Measurements from ENCODE around the gene VWA3A. TPM values are rescaled to one million over a fixed set of nuclear protein-coding genes. Genes with fewer than 3 reads are reported as not detected.

The VWA3A gene
- total and polyA plus RNA-seq, 2 experiments from 2014 or later, result 0.45 TPM; not detected in 1

- TF ChIP-seq POLR2AphosphoS5 (IDR thresholded peaks at IDR 0.05; ENCODE audit: low read depth) (peak; percentile 80), NANOG (IDR thresholded peaks at IDR 0.05; ENCODE audit: borderline replicate concordance) (no peak)
- Histone ChIP-seq H4K20me1 (replicated peaks; ENCODE audit: insufficient read depth) (no peaks in the 10 kb centered on the region), H3F3A (replicated peaks; ENCODE audit: low read depth) (peaks cover 8% of the 10 kb centered on the region; the same call in 1 of the 2 replicates), H3K79me2 (replicated peaks; ENCODE audit: insufficient read depth) (no peaks in the 10 kb centered on the region), H3K27me3 (ENCODE audit: insufficient read depth) (no peaks in the 10 kb centered on the region), H3K4me3 (peak overlapping the region; percentile 85), H3K27ac (ENCODE audit: low read depth) (no peak overlapping the region), H3K36me3 (ENCODE audit: insufficient read depth) (no peaks in the 10 kb centered on the region), H2AFZ (peak overlapping the region; percentile 93), H3K9me2 (ENCODE audit: insufficient read depth) (0 out of 2 replicates have a peak, but pooled peaks cover 6% of the 10 kb centered on the region), H3K4me2 (peak overlapping the region; percentile 94), H3K4me1 (ENCODE audit: insufficient read depth) (peaks cover 26% of the 10 kb centered on the region)
- H3K4me1 Mint-ChIP-seq, result peaks cover 33% of the 10 kb centered on the region
- ATAC-seq, result peak; percentile 73
- peak; percentile 99 for DNase-seq (ENCODE audit: low spot score)
- peak overlapping the region; percentile 89 for H3K4me3 Mint-ChIP-seq
- H3K9me3 Mint-ChIP-seq, result no peaks in the 10 kb centered on the region
- H3K27me3 Mint-ChIP-seq (ENCODE audit: insufficient read depth, low read depth, poor library complexity), result peaks cover 18% of the 10 kb centered on the region
- peak overlapping the region; percentile 80; the same call in 1 of the 2 replicates for H3K27ac Mint-ChIP-seq
- H3K36me3 Mint-ChIP-seq (ENCODE audit: low read depth), result no peaks in the 10 kb centered on the region
Observed at GRCh38 chr16:22190081-22190775, 97.9 kb downstream of the VWA3A start.

DNA sequence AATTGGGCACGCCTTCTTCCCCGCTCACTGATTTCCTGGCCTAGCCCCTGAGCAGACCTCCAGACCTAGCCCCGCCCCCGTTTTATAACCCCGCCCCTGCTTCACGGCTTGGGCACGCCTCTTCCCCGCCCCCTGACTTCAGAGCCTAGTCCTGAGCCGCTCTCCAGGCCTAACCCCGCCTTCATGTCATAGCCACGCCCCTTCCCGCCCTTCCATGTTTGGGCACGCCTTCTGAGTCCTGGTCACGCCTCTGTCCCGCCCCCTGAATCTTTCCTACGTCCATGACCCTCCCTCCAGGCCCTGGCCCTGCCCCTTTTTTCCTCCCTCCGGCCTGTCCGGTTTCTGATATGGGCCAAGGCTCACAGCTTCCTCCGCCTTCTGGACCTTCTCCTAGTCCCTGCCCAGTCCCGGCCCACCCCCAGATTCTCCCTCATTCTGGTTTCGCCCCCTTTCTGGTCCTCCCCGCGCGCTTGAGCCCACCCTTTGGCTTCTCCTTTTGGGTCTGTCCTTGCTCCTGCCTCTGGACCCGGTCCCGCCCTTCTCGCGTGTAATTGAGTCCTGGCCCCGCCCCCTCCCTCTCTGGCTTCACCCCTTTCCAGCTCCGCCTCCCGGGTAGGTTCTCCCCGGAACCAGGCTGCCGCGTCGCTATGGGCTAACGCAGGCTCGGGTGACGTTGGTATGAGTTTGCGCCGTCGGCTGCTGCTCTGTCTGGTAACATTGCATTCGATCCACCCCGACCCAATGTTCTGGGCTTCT lies 98.6 kb downstream of the VWA3A start:
- Histone ChIP-seq H3K79me2 (replicated peaks; ENCODE audit: insufficient read depth) (no peaks in the 10 kb centered on the region), H3K4me2 (peak overlapping the region; percentile 81), H2AFZ (peak overlapping the region; percentile 52; the same call in 1 of the 2 replicates), H4K20me1 (replicated peaks; ENCODE audit: insufficient read depth) (no peaks in the 10 kb centered on the region), H3K27me3 (ENCODE audit: insufficient read depth) (no peaks in the 10 kb centered on the region), H3K36me3 (ENCODE audit: insufficient read depth) (no peaks in the 10 kb centered on the region), H3K4me1 (ENCODE audit: insufficient read depth) (peaks cover 26% of the 10 kb centered on the region), H3K27ac (ENCODE audit: low read depth) (peak overlapping the region; percentile 90), H3K4me3 (peak overlapping the region; percentile 85), H3K9me2 (ENCODE audit: insufficient read depth) (0 out of 2 replicates have a peak, but pooled peaks cover 6% of the 10 kb centered on the region), H3F3A (replicated peaks; ENCODE audit: low read depth) (peaks cover 8% of the 10 kb centered on the region; the same call in 1 of the 2 replicates)
- Mint-ChIP-seq H3K4me1 (peaks cover 33% of the 10 kb centered on the region), H3K27ac (peak overlapping the region; percentile 98), H3K27me3 (ENCODE audit: insufficient read depth, low read depth, poor library complexity) (peaks cover 23% of the 10 kb centered on the region), H3K36me3 (ENCODE audit: low read depth) (peaks cover 3% of the 10 kb centered on the region; the same call in 2 of the 3 replicates), H3K4me3 (peak overlapping the region; percentile 89), H3K9me3 (peaks cover 5% of the 10 kb centered on the region)
- DNase-seq (ENCODE audit: low spot score) (peak; percentile 99), ATAC-seq (peak; percentile 56)
- peak; percentile 28 for TF ChIP-seq STAT1 (IDR thresholded peaks at IDR 0.05; ENCODE audit: unreplicated experiment)
- peak; percentile 67 for TF ChIP-seq POLR2AphosphoS5 (IDR thresholded peaks at IDR 0.05; ENCODE audit: low read depth)
- peak; percentile 73 for TF ChIP-seq CREB1 (CRISPR knock-in tag; IDR thresholded peaks at IDR 0.05; ENCODE audit: low read depth)
- no peak for TF ChIP-seq NANOG (IDR thresholded peaks at IDR 0.05; ENCODE audit: borderline replicate concordance)

DNA sequence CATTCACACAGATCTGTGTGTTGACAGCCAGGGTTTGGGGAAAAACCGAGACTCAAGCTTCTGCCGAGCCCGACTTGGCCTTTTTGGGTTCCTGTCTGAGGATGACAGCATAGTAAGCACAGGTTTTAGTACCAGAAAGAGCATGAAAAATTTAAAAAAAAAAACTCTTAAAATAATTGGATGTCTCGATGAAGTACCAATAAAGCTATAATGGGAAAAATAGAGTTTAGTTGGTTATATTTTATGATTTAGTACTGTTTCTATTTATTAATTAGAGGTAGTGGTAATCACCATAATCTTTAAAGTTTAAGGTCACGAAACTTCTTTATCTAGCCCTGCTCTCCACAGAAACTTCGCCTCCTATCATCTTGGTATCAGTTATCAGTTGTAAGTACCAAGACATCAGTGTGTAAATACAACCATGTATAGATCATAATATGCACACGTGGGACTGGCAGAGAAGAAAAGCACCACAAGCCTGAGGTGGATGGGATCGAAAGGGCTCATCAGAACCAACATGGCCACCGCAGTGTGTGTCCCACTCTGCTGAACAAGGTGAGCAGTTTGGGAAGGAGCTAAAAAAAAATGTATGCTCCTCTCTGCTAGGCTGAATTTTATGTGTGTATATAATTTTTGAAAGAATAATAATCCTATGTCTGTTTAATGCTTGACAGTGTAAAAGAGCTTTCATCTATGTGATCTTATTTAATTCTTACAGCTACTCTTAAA lies 99.4 kb downstream of the VWA3A start:
- H2AFZ ChIP-seq, result peak overlapping the region; percentile 52; the same call in 1 of the 2 replicates
- peaks cover 8% of the 10 kb centered on the region; the same call in 1 of the 2 replicates for H3F3A ChIP-seq (replicated peaks; ENCODE audit: low read depth)
- Mint-ChIP-seq H3K9me3 (peaks cover 5% of the 10 kb centered on the region), H3K4me3 (peak overlapping the region; percentile 89), H3K36me3 (ENCODE audit: low read depth) (peaks cover 3% of the 10 kb centered on the region; the same call in 2 of the 3 replicates), H3K4me1 (peaks cover 33% of the 10 kb centered on the region), H3K27ac (peak overlapping the region; percentile 98), H3K27me3 (ENCODE audit: insufficient read depth, low read depth, poor library complexity) (peaks cover 23% of the 10 kb centered on the region)
- H3K27ac ChIP-seq (ENCODE audit: low read depth), result peak overlapping the region; percentile 90
- no peak for DNase-seq (ENCODE audit: low spot score)
- H3K36me3 ChIP-seq (ENCODE audit: insufficient read depth), result no peaks in the 10 kb centered on the region
- H3K4me1 ChIP-seq (ENCODE audit: insufficient read depth), result peaks cover 26% of the 10 kb centered on the region
- H3K79me2 ChIP-seq (replicated peaks; ENCODE audit: insufficient read depth), result no peaks in the 10 kb centered on the region
- H4K20me1 ChIP-seq (replicated peaks; ENCODE audit: insufficient read depth), result no peaks in the 10 kb centered on the region
- TF ChIP-seq STAT1 (IDR thresholded peaks at IDR 0.05; ENCODE audit: unreplicated experiment), result no peak
- no peak for TF ChIP-seq JUNB (IDR thresholded peaks at IDR 0.05; ENCODE audit: unreplicated experiment)
- no peak for ATAC-seq
- no peaks in the 10 kb centered on the region for H3K27me3 ChIP-seq (ENCODE audit: insufficient read depth)
- H3K9me2 ChIP-seq (ENCODE audit: insufficient read depth), result 0 out of 2 replicates have a peak, but pooled peaks cover 6% of the 10 kb centered on the region
- peak overlapping the region; percentile 81 for H3K4me2 ChIP-seq
- H3K4me3 ChIP-seq, result peak overlapping the region; percentile 61
